Anterior cingulate cortex (tissue), 58 donors: Measurements from ENCODE around the gene EML1.

Source experiments
- DNase-seq, 58 donors: peaks; one replicate each; lab custom pipeline; 2025; lab: John Stamatoyannopoulos, UW

The EML1 gene

DNA sequence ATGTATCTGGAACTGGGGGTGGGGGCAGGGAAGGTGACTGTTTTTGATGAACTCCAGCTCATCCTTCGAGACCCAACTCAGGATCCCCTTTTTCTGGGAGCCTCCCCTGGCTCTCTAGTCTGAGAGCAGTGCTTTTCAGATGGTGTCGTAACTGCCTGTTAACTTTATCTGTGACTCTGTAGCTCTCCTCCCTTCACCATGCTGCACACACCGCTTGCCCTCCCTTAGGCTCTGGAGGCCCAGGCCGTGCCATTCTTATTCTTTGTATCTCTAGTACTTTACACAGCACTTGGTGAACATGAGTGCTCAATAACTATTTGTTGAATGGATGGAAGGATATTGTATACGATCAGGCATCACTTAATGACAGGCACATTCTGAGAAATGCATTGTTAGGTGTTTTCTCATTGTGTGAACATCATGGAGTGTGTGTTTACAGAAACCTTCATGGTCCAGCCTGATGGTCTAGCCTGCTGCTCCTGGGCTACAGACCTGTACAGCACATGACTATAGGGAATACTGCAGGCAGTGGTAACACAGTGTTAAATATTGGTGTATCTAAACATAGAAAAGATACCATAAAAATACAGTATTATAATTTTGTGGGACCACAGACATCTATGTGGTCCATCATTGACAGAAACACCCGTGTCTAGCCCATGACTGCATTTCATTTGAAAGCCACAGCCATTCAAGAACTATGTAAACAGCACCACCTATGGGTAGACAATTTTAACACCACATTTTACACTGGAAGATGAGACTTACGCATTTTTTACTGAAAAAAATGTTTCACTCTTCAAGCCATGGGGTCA, 91.8 kb downstream of the EML1 start:
- DNase-seq = peak in 10 of 58 donors; percentile 10 to 77 (median 32)

- DNase-seq = no peak
Observed at GRCh38 chr14:99885649-99885958, 92.4 kb downstream of the EML1 start.

GRCh38 chr14:99887407-99887806, 94.2 kb downstream of the EML1 start:
- DNase-seq = peak in 1 of 58 donors; percentile 32

- no peak for DNase-seq
Observed at GRCh38 chr14:99888149-99888548, 94.9 kb downstream of the EML1 start.

DNA sequence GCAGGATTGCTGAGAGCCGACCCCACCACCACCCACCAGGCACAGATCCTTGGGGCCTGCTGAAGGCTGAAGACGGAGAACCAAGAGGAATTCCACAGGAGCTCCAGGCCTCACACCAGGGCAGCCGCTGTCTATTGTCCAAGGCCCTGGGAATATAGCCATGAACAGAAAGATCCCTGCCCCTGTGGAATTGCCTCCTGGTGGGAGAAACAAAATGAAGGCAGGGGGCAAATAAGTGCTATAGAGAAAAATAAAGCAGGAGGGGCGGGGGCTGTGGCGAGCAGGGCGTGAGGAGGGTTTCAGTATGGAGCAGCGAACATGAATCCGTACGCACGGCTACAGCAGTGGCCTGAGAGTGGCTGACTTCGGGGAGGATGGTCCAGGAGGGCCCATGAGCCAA, 96.1 kb downstream of the EML1 start:
- no peak for DNase-seq

GRCh38 chr14:99891266-99891665, 98.1 kb downstream of the EML1 start:
- no peak for DNase-seq

DNA sequence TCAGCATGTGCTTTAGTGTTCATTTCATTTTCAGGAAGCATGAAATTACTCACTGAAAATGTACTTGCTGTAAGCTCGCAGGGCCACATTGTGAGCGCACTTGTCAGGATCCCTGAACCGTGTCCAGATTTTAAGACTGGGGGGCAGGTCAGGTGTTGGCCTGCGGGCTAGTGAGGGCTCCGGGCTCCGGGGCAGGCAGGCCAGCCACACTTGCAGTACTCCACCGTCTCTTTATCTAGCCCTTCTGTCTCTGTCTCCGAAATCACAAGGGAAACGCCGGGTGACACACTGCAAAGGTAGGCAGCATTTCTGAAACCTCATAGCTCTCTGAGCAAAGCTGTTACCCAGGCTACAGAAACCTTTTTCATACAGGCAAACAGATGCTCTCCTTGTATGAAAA, 98.7 kb downstream of the EML1 start:
- no peak for DNase-seq

DNA sequence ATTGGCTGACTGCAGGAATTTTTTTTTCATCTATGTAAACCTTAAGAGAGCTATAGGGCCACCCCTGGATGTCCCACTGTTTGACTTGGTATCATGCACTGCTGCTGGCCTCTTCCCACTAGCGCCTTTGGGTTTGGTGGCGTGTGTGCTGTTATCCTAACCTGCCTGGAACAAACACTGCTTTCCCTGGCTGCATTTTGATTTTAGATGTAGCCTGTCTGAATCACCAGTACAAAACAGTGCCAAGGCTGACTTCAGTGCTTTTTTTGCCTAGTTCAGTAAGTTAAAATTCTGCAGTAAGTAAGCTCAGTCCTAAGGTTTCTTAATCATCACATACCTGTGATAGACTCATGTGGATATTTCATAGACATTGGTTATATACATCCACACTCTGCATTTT, 99.2 kb downstream of the EML1 start:
- DNase-seq = peak in 2 of 58 donors; percentile 28 to 67

DNA sequence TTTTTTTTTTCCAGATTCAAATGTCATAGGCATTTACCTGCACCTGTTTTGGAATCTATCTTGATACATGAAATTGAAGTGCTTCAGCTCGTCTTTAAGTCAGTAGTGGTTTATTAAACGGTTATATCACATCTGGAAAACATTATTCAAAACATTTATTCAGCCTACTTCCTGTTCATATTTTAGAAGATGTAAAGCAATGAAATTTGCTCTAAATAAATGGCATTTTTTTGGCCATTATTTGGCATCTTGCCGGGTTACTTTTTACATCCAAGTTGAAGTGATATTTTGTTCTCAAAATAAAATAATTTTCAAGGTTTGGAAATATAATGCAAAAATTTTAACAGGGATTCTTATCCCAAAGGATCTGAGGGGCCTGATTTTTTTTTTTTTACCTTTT, 103.1 kb downstream of the EML1 start:
- DNase-seq = no peak

GRCh38 chr14:99899578-99900178, 106.5 kb downstream of the EML1 start:
- no peak for DNase-seq

- no peak for DNase-seq
Observed at GRCh38 chr14:99902925-99903324, 109.7 kb downstream of the EML1 start.

GRCh38 chr14:99904506-99904905, 111.3 kb downstream of the EML1 start:
- DNase-seq = no peak

GRCh38 chr14:99905121-99905520, 111.9 kb downstream of the EML1 start:
- DNase-seq = no peak

- no peak for DNase-seq
Observed at GRCh38 chr14:99907761-99908652, 114.8 kb downstream of the EML1 start.

DNA sequence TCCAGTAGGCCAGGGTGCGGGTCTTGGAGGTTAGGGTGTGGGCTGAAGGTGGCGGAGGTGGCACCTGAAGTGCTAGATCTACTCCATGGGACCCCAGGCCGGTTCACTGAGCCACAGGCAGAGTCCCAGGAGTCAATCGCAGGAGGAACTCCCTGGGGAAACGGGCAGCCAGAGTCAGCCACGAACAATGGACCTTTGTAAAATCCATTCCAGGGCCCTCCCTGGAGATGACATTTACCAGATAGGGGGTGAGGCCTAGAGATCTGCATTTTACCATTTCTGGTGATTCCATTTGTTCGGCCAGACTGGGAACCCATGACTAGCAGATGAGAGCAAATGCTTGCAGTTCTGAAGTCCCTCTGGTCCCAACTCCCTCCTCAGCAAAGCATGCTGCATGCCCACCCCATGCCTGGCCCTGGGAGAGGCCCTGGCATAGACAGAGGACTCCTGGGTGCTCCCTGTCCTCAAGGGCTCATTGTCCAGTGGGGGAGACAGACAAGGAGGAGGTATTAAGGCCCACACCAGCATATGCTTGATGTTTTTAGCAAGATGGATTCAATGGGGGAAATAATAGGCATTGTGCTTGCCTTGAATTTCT, 115.5 kb downstream of the EML1 start:
- no peak for DNase-seq

DNA sequence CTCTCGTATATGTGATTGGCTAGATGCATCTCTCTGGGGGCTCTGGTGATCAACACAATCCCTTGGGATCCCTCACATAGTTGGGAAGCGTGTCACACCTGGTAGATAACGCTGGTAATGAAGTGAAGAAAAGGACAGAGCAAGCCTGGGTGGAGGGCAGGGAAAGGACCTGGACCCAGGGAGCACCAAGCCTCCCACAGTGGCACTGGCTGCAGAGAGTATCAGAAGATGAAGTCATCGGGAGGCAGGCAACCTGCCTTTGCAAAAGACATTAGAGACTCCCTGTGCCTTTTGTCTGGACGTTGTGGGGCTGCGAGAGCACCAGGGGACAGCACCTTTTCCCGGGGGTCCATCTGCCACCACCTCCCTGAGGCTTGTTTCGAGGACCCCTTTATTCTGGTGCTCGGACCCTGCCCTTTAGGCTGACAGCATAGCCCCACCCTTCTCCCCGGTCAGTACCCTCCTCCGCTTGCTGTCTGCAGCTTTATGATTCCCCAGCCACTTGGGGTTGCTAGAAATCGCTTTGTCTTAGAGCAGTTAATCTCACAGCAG, 116.4 kb downstream of the EML1 start:
- no peak for DNase-seq

GRCh38 chr14:99910337-99911309, 117.4 kb downstream of the EML1 start:
- DNase-seq = no peak

DNA sequence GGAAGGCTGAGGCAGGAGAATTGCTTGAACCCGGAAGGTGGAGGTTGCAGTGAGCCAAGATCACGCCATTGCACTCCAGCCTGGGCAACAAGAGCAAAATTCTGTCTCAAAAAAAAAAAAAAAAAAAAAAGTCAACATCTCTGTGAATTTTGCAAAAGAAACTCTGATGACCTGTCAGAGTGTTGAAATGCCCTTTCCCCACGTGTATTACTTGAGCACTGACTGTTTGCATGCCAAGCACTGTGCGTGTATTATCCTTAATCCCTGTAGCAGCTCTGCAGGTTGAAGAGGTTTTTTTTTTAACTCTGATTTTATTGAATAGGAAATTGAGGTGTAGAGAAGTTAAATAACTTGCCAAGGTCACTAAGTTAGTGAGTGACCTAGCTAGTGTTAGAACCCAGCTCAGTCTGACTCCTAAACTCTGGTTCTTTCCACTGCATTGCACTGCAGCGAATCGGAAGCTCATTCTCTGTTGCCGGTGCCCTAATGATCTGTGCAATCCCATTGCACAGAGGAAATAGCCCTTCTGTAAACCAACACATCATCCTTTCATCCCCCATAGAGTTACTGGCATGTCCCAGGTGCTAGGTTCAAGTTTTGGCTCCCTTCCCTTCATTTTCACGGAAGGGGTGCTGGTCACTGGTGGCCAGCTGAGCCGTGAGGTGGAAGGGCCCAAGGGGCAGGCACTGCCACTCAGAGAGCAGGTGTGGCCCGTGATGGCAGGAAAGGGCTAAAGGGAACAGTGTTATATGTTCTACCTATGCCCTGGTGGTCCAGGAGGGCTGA, 122.3 kb downstream of the EML1 start:
- no peak for DNase-seq

- no peak for DNase-seq
Observed at GRCh38 chr14:99916091-99916383, 122.8 kb downstream of the EML1 start.
